ENCODE measurements around the gene MICU1. TPM values are rescaled to one million over a fixed set of nuclear protein-coding genes. Genes with fewer than 3 reads are reported as not detected.
"Not testable (repeated sequence)": the region's sequence is repeated elsewhere in the genome, so short reads cannot be mapped to it uniquely, and the experiment has no call there.

MICU1 gene
- polyA plus RNA-seq, 2 of the 4 experiments (the other 2 are of a cell fraction), result 54.5 to 58.6 TPM

GRCh38 chr10:72407471-72407870 lies 218.4 kb downstream of the MICU1 start:
- 84% methylated on average over 3 of the region's 3 CpGs for WGBS (ENCODE audit: missing lambda C conversion rate)
- POLR2A ChIA-PET, result no interaction called here

GRCh38 chr10:72395581-72395980 lies 230.3 kb downstream of the MICU1 start:
- 93% methylated on average over 3 of the region's 3 CpGs for WGBS (ENCODE audit: missing lambda C conversion rate)

More at GRCh38 chr10:72407471-72407870, 218.4 kb downstream of the MICU1 start:
- TF ChIP-seq CBX8 (IDR thresholded peaks at IDR 0.05) (no peak), KDM1A (IDR thresholded peaks at IDR 0.05; ENCODE audit: low read depth) (no peak), ZNF302 (CRISPR knock-in tag; IDR thresholded peaks at IDR 0.05) (no peak), TP53 (CRISPR knock-in tag; IDR thresholded peaks at IDR 0.05) (no peak), KDM5A (IDR thresholded peaks at IDR 0.05) (no peak), CHD2 (IDR thresholded peaks at IDR 0.05; ENCODE audit: low read length, partially characterized antibody) (no peak), FOXS1 (CRISPR knock-in tag; IDR thresholded peaks at IDR 0.05) (no peak), RFX5 (IDR thresholded peaks at IDR 0.05) (no peak), EP300 (IDR thresholded peaks at IDR 0.05) (no peak)
- TF ChIP-seq, protein P1, sequence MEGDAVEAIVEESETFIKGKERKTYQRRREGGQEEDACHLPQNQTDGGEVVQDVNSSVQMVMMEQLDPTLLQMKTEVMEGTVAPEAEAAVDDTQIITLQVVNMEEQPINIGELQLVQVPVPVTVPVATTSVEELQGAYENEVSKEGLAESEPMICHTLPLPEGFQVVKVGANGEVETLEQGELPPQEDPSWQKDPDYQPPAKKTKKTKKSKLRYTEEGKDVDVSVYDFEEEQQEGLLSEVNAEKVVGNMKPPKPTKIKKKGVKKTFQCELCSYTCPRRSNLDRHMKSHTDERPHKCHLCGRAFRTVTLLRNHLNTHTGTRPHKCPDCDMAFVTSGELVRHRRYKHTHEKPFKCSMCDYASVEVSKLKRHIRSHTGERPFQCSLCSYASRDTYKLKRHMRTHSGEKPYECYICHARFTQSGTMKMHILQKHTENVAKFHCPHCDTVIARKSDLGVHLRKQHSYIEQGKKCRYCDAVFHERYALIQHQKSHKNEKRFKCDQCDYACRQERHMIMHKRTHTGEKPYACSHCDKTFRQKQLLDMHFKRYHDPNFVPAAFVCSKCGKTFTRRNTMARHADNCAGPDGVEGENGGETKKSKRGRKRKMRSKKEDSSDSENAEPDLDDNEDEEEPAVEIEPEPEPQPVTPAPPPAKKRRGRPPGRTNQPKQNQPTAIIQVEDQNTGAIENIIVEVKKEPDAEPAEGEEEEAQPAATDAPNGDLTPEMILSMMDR (IDR thresholded peaks at IDR 0.05), result no peak
- TF ChIP-seq, protein P2, sequence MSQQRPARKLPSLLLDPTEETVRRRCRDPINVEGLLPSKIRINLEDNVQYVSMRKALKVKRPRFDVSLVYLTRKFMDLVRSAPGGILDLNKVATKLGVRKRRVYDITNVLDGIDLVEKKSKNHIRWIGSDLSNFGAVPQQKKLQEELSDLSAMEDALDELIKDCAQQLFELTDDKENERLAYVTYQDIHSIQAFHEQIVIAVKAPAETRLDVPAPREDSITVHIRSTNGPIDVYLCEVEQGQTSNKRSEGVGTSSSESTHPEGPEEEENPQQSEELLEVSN (IDR thresholded peaks at IDR 0.05; ENCODE audit: borderline replicate concordance, low read depth), result no peak
- CTCF ChIA-PET, result no interaction called here
- ATAC-seq, result no peak
- no peak for DNase-seq (ENCODE audit: low read depth in 1 of 2, low spot score in 1 of 2)
- H3K4me3 ChIP-seq, result no peak overlapping the region
- no peaks in the 10 kb centered on the region for H3K4me1 ChIP-seq
- FAIRE-seq, result no peak
- no peak overlapping the region for H3K4me2 ChIP-seq
- no peak overlapping the region for H3K27ac ChIP-seq
- no peaks in the 10 kb centered on the region for H3K9me3 ChIP-seq

DNA sequence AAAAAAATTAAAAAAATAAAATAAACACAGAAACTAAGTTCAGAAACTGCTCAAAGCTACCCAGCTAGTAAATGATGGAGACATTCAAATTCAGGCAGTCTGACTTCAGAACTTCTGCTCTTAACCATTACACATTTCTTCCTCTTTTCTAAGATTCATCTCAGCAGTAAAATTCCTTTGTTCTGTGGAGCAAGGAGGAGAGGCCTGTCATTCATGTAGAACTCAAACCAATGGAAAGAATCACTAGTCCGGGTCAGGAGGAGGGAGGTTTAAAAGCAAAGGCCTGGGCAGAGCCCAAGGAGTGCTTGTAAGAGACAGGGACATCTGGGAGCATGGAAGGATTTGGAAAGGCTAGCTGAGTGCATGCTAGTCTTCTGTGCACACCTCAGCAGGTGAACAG lies 233.3 kb downstream of the MICU1 start:
- FAIRE-seq (no peak), DNase-seq (ENCODE audit: low read depth in 1 of 2, low spot score in 1 of 2) (no peak), ATAC-seq (no peak)
- ChIA-PET CTCF (interaction anchor here (1.0 to 1.4 kb wide), 2 partner anchors 192 to 302 kb away, joined by 3 to 4 read pairs; no protein-coding TSS in a partner anchor), POLR2A (no interaction called here)
- no peaks in the 10 kb centered on the region for H3K9me3 ChIP-seq
- no peaks in the 10 kb centered on the region for H3K4me1 ChIP-seq
- H3K27ac ChIP-seq, result no peak overlapping the region
- no peak overlapping the region for H3K4me3 ChIP-seq
- no peak overlapping the region for H3K4me2 ChIP-seq
- TF ChIP-seq ZFP36 (IDR thresholded peaks at IDR 0.05; ENCODE audit: borderline replicate concordance, partially characterized antibody) (no peak), FOSB (CRISPR knock-in tag; IDR thresholded peaks at IDR 0.05) (no peak), KDM5A (IDR thresholded peaks at IDR 0.05) (no peak), USF2 (IDR thresholded peaks at IDR 0.05) (no peak), NFE2L2 (conservative IDR thresholded peaks at IDR 0.05; ENCODE audit: low read length) (no peak), HOXB5 (CRISPR knock-in tag; IDR thresholded peaks at IDR 0.05) (no peak), EP300 (IDR thresholded peaks at IDR 0.05) (no peak), MAFK (IDR thresholded peaks at IDR 0.05; ENCODE audit: partially characterized antibody) (no peak), ZC3H11A (IDR thresholded peaks at IDR 0.05) (no peak), PHF8 (IDR thresholded peaks at IDR 0.05; ENCODE audit: borderline replicate concordance, low read depth) (no peak), JUN (IDR thresholded peaks at IDR 0.05) (no peak), TFCP2L1 (CRISPR knock-in tag; IDR thresholded peaks at IDR 0.05) (no peak), GATA3 (IDR thresholded peaks at IDR 0.05; ENCODE audit: borderline replicate concordance) (no peak), CHD4 (IDR thresholded peaks at IDR 0.05; ENCODE audit: borderline replicate concordance) (no peak), BHLHE40 (IDR thresholded peaks at IDR 0.05; ENCODE audit: low read depth, low read length) (no peak), FOSL2 (IDR thresholded peaks at IDR 0.05) (no peak), FOSL2 (CRISPR knock-in tag; IDR thresholded peaks at IDR 0.05) (no peak), RCOR1 (IDR thresholded peaks at IDR 0.05; ENCODE audit: low read depth, low read length) (no peak), POLR2AphosphoS2 (conservative IDR thresholded peaks at IDR 0.05; ENCODE audit: low read length) (no peak)
- TF ChIP-seq, protein P1 (IDR thresholded peaks at IDR 0.05), result no peak
- 92% methylated on average over 1 of the region's 1 CpG for WGBS (ENCODE audit: missing lambda C conversion rate)

More at GRCh38 chr10:72395581-72395980, 230.3 kb downstream of the MICU1 start:
- DNase-seq (ENCODE audit: low read depth in 1 of 2, low spot score in 1 of 2); H3K27ac ChIP-seq; H3K9me3 ChIP-seq; H3K4me1 ChIP-seq; FAIRE-seq; H3K4me3 ChIP-seq; CTCF ChIA-PET; ATAC-seq; H3K4me2 ChIP-seq: not testable (repeated sequence)
- POLR2A ChIA-PET, result interaction anchor here (0.6 kb wide), 1 partner anchor 29 kb away, joined by 4 read pairs; no protein-coding TSS in a partner anchor

All from A549 (cell line).